Calu3 (cell line): Measurements from ENCODE around the gene MEGF8. TPM values are rescaled to one million over a fixed set of nuclear protein-coding genes. Genes with fewer than 3 reads are reported as not detected.
A peak's percentile ranks its signal among the peaks of the same experiment; 100 is the strongest.

Source experiments
- BruUV-seq: library from RNA; stranded (reverse); fragments of 400-500 nt; replicated peaks from 2 replicates; lab custom pipeline; 2021; lab: Mats Ljungman, UMichigan
- CTCF ChIA-PET: fragments of 300-600 bp; sonication (Branson Sonifier 250); formaldehyde crosslinking; loops from one replicate; lab custom pipeline; 2022; ENCODE audit warnings: antibody characterized with exemption; lab: Charles Lee
- DNase-seq: peaks from one replicate; pipeline ENCODE4 v3.0.0; 2022
- H3K27ac Mint-ChIP-seq: one replicate; pipeline ENCODE4 v1.8.0; 2022; ENCODE audit warnings: mixed read lengths; ENCODE audit not compliant: unreplicated experiment
- H3K27me3 Mint-ChIP-seq: one replicate; pipeline ENCODE4 v1.8.0; 2022; ENCODE audit warnings: mixed read lengths; ENCODE audit not compliant: unreplicated experiment
- H3K36me3 Mint-ChIP-seq: one replicate; pipeline ENCODE4 v1.8.0; 2022; ENCODE audit warnings: mild to moderate bottlenecking, moderate library complexity, mixed read lengths; ENCODE audit not compliant: insufficient read depth, unreplicated experiment
- H3K4me1 Mint-ChIP-seq: one replicate; pipeline ENCODE4 v1.8.0; 2022; ENCODE audit warnings: mild to moderate bottlenecking, low read depth, mixed read lengths; ENCODE audit not compliant: unreplicated experiment
- H3K4me3 Mint-ChIP-seq: one replicate; pipeline ENCODE4 v1.8.0; 2022; ENCODE audit warnings: mild to moderate bottlenecking, low read depth, moderate library complexity, mixed read lengths; ENCODE audit not compliant: unreplicated experiment
- H3K9me3 Mint-ChIP-seq: one replicate; pipeline ENCODE4 v1.8.0; 2022; ENCODE audit warnings: low read depth, mixed read lengths; ENCODE audit not compliant: unreplicated experiment
- CTCF ChIP-seq: fragments of 200-600 bp; IDR thresholded peaks from one replicate; pipeline ENCODE4 v1.8.0; 2022; ENCODE audit warnings: antibody characterized with exemption; ENCODE audit not compliant: unreplicated experiment
- intact Hi-C: fragments of 100-400 bp; cut with micrococcal nuclease; formaldehyde crosslinking; loops from one replicate; pipeline ENCODE4 v1.10.0; 2022; ENCODE audit not compliant: unreplicated experiment
- total RNA-seq: library from RNA; stranded (reverse); gene quantifications from 2 replicates; pipeline ENCODE4 v1.2.3, GENCODE V29; 2022

MEGF8 gene
- total RNA-seq, 1 experiment from 2014 or later, result 35.0 TPM

- CTCF ChIA-PET, result no interaction called here
- no peaks in the 10 kb centered on the region for H3K4me1 Mint-ChIP-seq
- no peaks in the 10 kb centered on the region for H3K9me3 Mint-ChIP-seq
- H3K36me3 Mint-ChIP-seq, result no peaks in the 10 kb centered on the region
- peak; percentile 17 for TF ChIP-seq CTCF
- no peak overlapping the region for H3K4me3 Mint-ChIP-seq
- BruUV-seq, result no TSS peak
- intact Hi-C loops, result no loop called here
- H3K27ac Mint-ChIP-seq, result no peak overlapping the region
- no peak for DNase-seq
- no peaks in the 10 kb centered on the region for H3K27me3 Mint-ChIP-seq
Observed at GRCh38 chr19:42350417-42350816, 25.0 kb downstream of the MEGF8 start.

- no peak for DNase-seq
- Mint-ChIP-seq H3K4me1 (no peaks in the 10 kb centered on the region), H3K9me3 (no peaks in the 10 kb centered on the region), H3K27me3 (no peaks in the 10 kb centered on the region), H3K36me3 (no peaks in the 10 kb centered on the region), H3K4me3 (no peak overlapping the region), H3K27ac (no peak overlapping the region)
- TF ChIP-seq CTCF, result no peak
- intact Hi-C loops, result no loop called here
- CTCF ChIA-PET, result no interaction called here
- BruUV-seq, result no TSS peak
Observed at GRCh38 chr19:42351079-42351735, 25.8 kb downstream of the MEGF8 start.

GRCh38 chr19:42352301-42353259 lies 27.1 kb downstream of the MEGF8 start:
- peaks cover 4% of the 10 kb centered on the region for H3K36me3 Mint-ChIP-seq
- no TSS peak for BruUV-seq
- H3K27me3 Mint-ChIP-seq, result no peaks in the 10 kb centered on the region
- H3K27ac Mint-ChIP-seq, result no peak overlapping the region
- intact Hi-C loops, result no loop called here
- H3K4me1 Mint-ChIP-seq, result no peaks in the 10 kb centered on the region
- TF ChIP-seq CTCF, result no peak
- H3K4me3 Mint-ChIP-seq, result no peak overlapping the region
- CTCF ChIA-PET, result no interaction called here
- no peaks in the 10 kb centered on the region for H3K9me3 Mint-ChIP-seq
- no peak for DNase-seq

DNA sequence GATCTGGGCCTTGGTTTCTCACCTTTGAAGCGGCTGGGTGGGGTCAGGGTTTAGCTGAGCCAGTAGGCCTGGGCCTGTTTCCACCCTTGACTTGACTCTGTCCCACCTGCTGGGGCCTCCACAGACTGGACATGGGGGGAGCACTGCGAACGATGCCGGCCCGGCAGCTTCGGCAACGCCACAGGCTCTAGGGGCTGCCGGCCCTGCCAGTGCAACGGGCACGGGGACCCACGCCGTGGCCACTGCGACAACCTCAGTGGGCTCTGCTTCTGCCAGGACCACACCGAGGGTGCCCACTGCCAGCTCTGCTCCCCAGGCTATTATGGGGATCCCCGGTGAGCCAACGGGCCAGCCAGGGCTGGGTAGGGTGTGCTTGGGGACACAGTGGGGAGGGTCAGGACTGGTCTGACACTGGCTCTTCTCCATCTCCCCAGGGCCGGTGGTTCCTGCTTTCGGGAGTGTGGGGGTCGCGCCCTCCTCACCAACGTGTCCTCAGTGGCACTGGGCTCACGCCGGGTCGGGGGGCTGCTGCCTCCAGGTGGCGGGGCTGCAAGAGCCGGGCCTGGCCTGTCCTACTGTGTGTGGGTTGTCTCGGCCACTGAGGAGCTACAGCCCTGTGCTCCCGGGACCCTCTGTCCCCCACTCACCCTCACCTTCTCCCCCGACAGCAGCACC lies 28.0 kb downstream of the MEGF8 start:
- CTCF ChIA-PET, result no interaction called here
- no peak for TF ChIP-seq CTCF
- BruUV-seq, result no TSS peak

More for the DNA sequence above, 28.0 kb downstream of the MEGF8 start:
- peaks cover 4% of the 10 kb centered on the region for H3K36me3 Mint-ChIP-seq
- no peaks in the 10 kb centered on the region for H3K9me3 Mint-ChIP-seq
- no peak overlapping the region for H3K27ac Mint-ChIP-seq
- no peak overlapping the region for H3K4me3 Mint-ChIP-seq
- H3K27me3 Mint-ChIP-seq, result no peaks in the 10 kb centered on the region
- no peak for DNase-seq
- intact Hi-C loops, result no loop called here
- H3K4me1 Mint-ChIP-seq, result no peaks in the 10 kb centered on the region
